PC-9 (cell line): ENCODE measurements around the gene FAM168A.
"Not testable (repeated sequence)": the region's sequence is repeated elsewhere in the genome, so short reads cannot be mapped to it uniquely, and the experiment has no call there.

ENCODE experiments used
- EZH2 ChIP-seq: fragments of 200-600 bp; sonication (generic); IDR thresholded peaks from 2 replicates; pipeline ENCODE4 v1.8.0; 2017; ENCODE audit warnings: antibody characterized with exemption, low read depth
- TF ChIP-seq, protein P1 (sequence below): fragments of 200-600 bp; sonication (generic); conservative IDR thresholded peaks from 2 replicates; pipeline ENCODE4 v1.6.1; 2017; ENCODE audit warnings: mixed run types, antibody characterized with exemption, mild to moderate bottlenecking, moderate library complexity

DNA sequence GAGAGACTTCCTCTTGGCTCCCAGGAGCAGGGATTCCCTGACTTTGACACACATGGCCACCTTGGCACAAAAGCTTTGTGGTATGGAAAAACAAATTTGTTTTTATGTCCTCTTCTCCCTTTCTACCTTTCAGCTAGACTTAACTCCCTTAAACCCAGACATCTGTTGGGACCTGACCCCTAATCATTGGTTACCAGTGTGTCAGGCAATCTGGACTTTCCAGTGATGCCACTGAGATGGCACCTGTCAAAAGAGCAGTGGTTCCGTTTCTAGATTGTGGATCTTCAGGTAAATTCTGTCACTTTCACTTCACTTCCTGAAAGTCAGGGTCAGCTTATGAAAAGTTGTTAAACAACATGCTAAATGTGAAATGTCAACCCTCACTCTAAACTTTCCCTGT lies 17.2 kb downstream of the FAM168A start:
- TF ChIP-seq, protein P1, sequence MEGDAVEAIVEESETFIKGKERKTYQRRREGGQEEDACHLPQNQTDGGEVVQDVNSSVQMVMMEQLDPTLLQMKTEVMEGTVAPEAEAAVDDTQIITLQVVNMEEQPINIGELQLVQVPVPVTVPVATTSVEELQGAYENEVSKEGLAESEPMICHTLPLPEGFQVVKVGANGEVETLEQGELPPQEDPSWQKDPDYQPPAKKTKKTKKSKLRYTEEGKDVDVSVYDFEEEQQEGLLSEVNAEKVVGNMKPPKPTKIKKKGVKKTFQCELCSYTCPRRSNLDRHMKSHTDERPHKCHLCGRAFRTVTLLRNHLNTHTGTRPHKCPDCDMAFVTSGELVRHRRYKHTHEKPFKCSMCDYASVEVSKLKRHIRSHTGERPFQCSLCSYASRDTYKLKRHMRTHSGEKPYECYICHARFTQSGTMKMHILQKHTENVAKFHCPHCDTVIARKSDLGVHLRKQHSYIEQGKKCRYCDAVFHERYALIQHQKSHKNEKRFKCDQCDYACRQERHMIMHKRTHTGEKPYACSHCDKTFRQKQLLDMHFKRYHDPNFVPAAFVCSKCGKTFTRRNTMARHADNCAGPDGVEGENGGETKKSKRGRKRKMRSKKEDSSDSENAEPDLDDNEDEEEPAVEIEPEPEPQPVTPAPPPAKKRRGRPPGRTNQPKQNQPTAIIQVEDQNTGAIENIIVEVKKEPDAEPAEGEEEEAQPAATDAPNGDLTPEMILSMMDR, result not testable (repeated sequence)
- TF ChIP-seq EZH2, result not testable (repeated sequence)
